ENCODE results near the gene CLSTN2.

The CLSTN2 gene

GRCh38 chr3:140501770-140502364 lies 566.9 kb downstream of the CLSTN2 start:
- DNase-seq (ENCODE audit: low read depth): no peak

GRCh38 chr3:140505213-140505612 lies 570.2 kb downstream of the CLSTN2 start:
- no peak for DNase-seq (ENCODE audit: low read depth)

GRCh38 chr3:140505876-140506275 lies 570.9 kb downstream of the CLSTN2 start:
- no peak for DNase-seq (ENCODE audit: low read depth)

GRCh38 chr3:140508550-140508949 lies 573.6 kb downstream of the CLSTN2 start:
- DNase-seq (ENCODE audit: low read depth): no peak

- no peak for DNase-seq (ENCODE audit: low read depth)
Observed at GRCh38 chr3:140509534-140509933, 574.5 kb downstream of the CLSTN2 start.

- no peak for DNase-seq (ENCODE audit: low read depth)
Observed at GRCh38 chr3:140510303-140510861, 575.4 kb downstream of the CLSTN2 start.

- no peak for DNase-seq (ENCODE audit: low read depth)
Observed at GRCh38 chr3:140521751-140522445, 586.9 kb downstream of the CLSTN2 start.

GRCh38 chr3:140522653-140523380 lies 587.8 kb downstream of the CLSTN2 start:
- no peak for DNase-seq (ENCODE audit: low read depth)

- no peak for DNase-seq (ENCODE audit: low read depth)
Observed at GRCh38 chr3:140523600-140523999, 588.6 kb downstream of the CLSTN2 start.

GRCh38 chr3:140527156-140527555 lies 592.2 kb downstream of the CLSTN2 start:
- DNase-seq (ENCODE audit: low read depth): peak; percentile 2

GRCh38 chr3:140529096-140529495 lies 594.1 kb downstream of the CLSTN2 start:
- DNase-seq (ENCODE audit: low read depth): peak; percentile 78

- DNase-seq (ENCODE audit: low read depth): no peak
Observed at GRCh38 chr3:140529558-140529957, 594.6 kb downstream of the CLSTN2 start.

GRCh38 chr3:140530131-140530530 lies 595.1 kb downstream of the CLSTN2 start:
- DNase-seq (ENCODE audit: low read depth): no peak

GRCh38 chr3:140530603-140531002 lies 595.6 kb downstream of the CLSTN2 start:
- DNase-seq (ENCODE audit: low read depth): no peak

- no peak for DNase-seq (ENCODE audit: low read depth)
Observed at GRCh38 chr3:140532793-140533330, 597.9 kb downstream of the CLSTN2 start.

GRCh38 chr3:140536926-140537726 lies 602.1 kb downstream of the CLSTN2 start:
- DNase-seq (ENCODE audit: low read depth): no peak

GRCh38 chr3:140537727-140538082 lies 602.7 kb downstream of the CLSTN2 start:
- DNase-seq (ENCODE audit: low read depth): no peak

- no peak for DNase-seq (ENCODE audit: low read depth)
Observed at GRCh38 chr3:140540262-140540661, 605.3 kb downstream of the CLSTN2 start.

- DNase-seq (ENCODE audit: low read depth): no peak
Observed at GRCh38 chr3:140541975-140542653, 607.1 kb downstream of the CLSTN2 start.

GRCh38 chr3:140545197-140545596 lies 610.2 kb downstream of the CLSTN2 start:
- no peak for DNase-seq (ENCODE audit: low read depth)

GRCh38 chr3:140545756-140546155 lies 610.8 kb downstream of the CLSTN2 start:
- no peak for DNase-seq (ENCODE audit: low read depth)

Measured in iris pigment epithelial cell (primary cell).